ENCODE measurements around the gene CALB2.

DNA sequence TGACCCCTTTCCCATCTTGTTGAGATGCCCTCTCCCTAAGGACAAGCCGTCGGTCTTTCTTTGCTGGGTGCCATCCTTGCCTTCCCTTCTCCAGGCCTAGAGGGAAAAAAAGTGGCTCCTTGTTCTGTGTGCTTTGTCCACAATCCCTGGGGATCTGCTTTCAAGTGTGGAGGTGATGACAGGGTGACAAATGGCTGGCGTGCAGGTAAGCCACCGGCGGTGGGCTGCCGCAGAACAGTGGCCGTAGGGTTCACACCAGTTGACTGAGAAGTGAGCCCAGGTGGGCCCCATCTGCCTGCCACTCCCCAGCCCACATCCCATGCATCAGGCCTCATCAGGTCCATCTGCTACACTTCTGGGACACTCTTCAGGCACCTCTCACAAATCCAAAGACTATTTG, 11.4 kb upstream of the CALB2 start:
- TF ChIP-seq POLR2AphosphoS5 (IDR thresholded peaks at IDR 0.05; ENCODE audit: borderline replicate concordance, low read depth, low read length): no peak
- TF ChIP-seq EZH2 (IDR thresholded peaks at IDR 0.05): no peak
